IMR-90 (cell line): Measurements from ENCODE around the gene PAPLN. TPM values are rescaled to one million over a fixed set of nuclear protein-coding genes. Genes with fewer than 3 reads are reported as not detected.
A peak's percentile ranks its signal among the peaks of the same experiment; 100 is the strongest.

ENCODE experiments used
- ATAC-seq: fragments of 200-7000 bp; cut with Tn5 transposase; 2 replicates; pipeline ENCODE4 v1.9.1; 2020; ENCODE audit warnings: low read depth, mild to moderate bottlenecking, moderate library complexity
- BruUV-seq: library from RNA; stranded (reverse); fragments of 400-500 nt; replicated peaks from 2 replicates; lab custom pipeline; 2021; lab: Mats Ljungman, UMichigan
- CTCF ChIA-PET: fragments of 300-600 bp; formaldehyde crosslinking; extraction: SDS; loops from one replicate; lab custom pipeline; 2021; ENCODE audit warnings: antibody characterized with exemption; lab: Yijun Ruan, JAX
- POLR2A ChIA-PET: fragments of 300-600 bp; sonication (Branson Sonifier 250); formaldehyde crosslinking; loops from one replicate; lab custom pipeline; 2022; ENCODE audit warnings: antibody characterized with exemption; ENCODE audit not compliant: unreplicated experiment; lab: Charles Lee
- DNase-seq: peaks from one replicate; pipeline ENCODE4 v3.0.0; 2013
- H2AFZ ChIP-seq: replicated peaks from 2 replicates; pipeline ENCODE3; 2013; ENCODE audit warnings: low read length, mild to moderate bottlenecking; ENCODE audit not compliant: poor library complexity
- H2AK5ac ChIP-seq: 2 replicates; pipeline ENCODE4 v1.6.1; 2013; ENCODE audit warnings: low read depth, low read length, inconsistent platforms
- H2AK9ac ChIP-seq: replicated peaks from 2 replicates; pipeline ENCODE3; 2013; ENCODE audit warnings: mild to moderate bottlenecking, low read depth, low read length, moderate library complexity; ENCODE audit not compliant: poor library complexity
- H2BK120ac ChIP-seq: 2 replicates; pipeline ENCODE4 v1.6.1; 2013; ENCODE audit warnings: low read depth, low read length, inconsistent platforms
- H2BK15ac ChIP-seq: 3 replicates; pipeline ENCODE4 v1.6.1; 2013; ENCODE audit warnings: low read depth, low read length, inconsistent platforms
- H2BK20ac ChIP-seq: 2 replicates; pipeline ENCODE4 v1.6.1; 2013; ENCODE audit warnings: low read depth, mild to moderate bottlenecking, inconsistent platforms, low read length, moderate library complexity
- H2BK5ac ChIP-seq: 2 replicates; pipeline ENCODE4 v1.6.1; 2013; ENCODE audit warnings: mild to moderate bottlenecking, low read depth, low read length, inconsistent platforms; ENCODE audit not compliant: poor library complexity, severe bottlenecking
- H3K14ac ChIP-seq: replicated peaks from 2 replicates; pipeline ENCODE4 v1.6.1; 2013; ENCODE audit warnings: low read depth, low read length, inconsistent platforms
- H3K18ac ChIP-seq: 2 replicates; pipeline ENCODE4 v1.6.1; 2013; ENCODE audit warnings: low read depth, low read length, control low read depth
- H3K23ac ChIP-seq: 2 replicates; pipeline ENCODE4 v1.6.1; 2013; ENCODE audit warnings: low read depth, low read length, inconsistent platforms
- H3K27ac ChIP-seq: 2 replicates; pipeline ENCODE4 v1.5.1; 2013; ENCODE audit warnings: mild to moderate bottlenecking, control low read depth, low read length; ENCODE audit not compliant: insufficient read depth
- H3K27me3 ChIP-seq: 2 replicates; pipeline ENCODE4 v1.6.1; 2013; ENCODE audit warnings: low read length; ENCODE audit not compliant: control insufficient read depth, insufficient read depth
- H3K36me3 ChIP-seq: 2 replicates; pipeline ENCODE4 v1.6.1; 2013; ENCODE audit warnings: low read length, mixed read lengths; ENCODE audit not compliant: control insufficient read depth, insufficient read depth
- H3K4ac ChIP-seq: 2 replicates; pipeline ENCODE4 v1.6.1; 2013; ENCODE audit warnings: low read depth, low read length, inconsistent platforms
- H3K4me1 ChIP-seq: 2 replicates; pipeline ENCODE4 v1.6.1; 2013; ENCODE audit warnings: low read length, mixed read lengths; ENCODE audit not compliant: control insufficient read depth, insufficient read depth
- H3K4me2 ChIP-seq: 2 replicates; pipeline ENCODE4 v1.6.1; 2013; ENCODE audit warnings: low read depth, mild to moderate bottlenecking, control low read depth, low read length, moderate library complexity
- H3K4me3 ChIP-seq: 2 replicates; pipeline ENCODE4 v1.5.1; 2013; ENCODE audit warnings: low read depth, mild to moderate bottlenecking, control low read depth, low read length, moderate library complexity; ENCODE audit not compliant: insufficient read depth
- H3K56ac ChIP-seq: 2 replicates; pipeline ENCODE4 v1.6.1; 2013; ENCODE audit warnings: low read length, inconsistent platforms; ENCODE audit not compliant: insufficient read depth; ENCODE audit errors: extremely low read depth
- H3K79me1 ChIP-seq, 2 experiments: 2 replicates each; pipeline ENCODE4 v1.6.1; 2013; ENCODE audit warnings: low read length in 2 of 2, inconsistent platforms in 1 of 2, low read depth in 1 of 2
- H3K9ac ChIP-seq: 2 replicates; pipeline ENCODE4 v1.6.1; 2013; ENCODE audit warnings: low read depth, low read length, control low read depth
- H3K9me1 ChIP-seq: 2 replicates; pipeline ENCODE4 v1.6.1; 2013; ENCODE audit warnings: low read length, inconsistent platforms; ENCODE audit not compliant: insufficient read depth
- H3K9me3 ChIP-seq: 2 replicates; pipeline ENCODE4 v1.6.1; 2013; ENCODE audit warnings: low read length; ENCODE audit not compliant: control insufficient read depth, insufficient read depth
- H4K20me1 ChIP-seq: 2 replicates; pipeline ENCODE4 v1.6.1; 2013; ENCODE audit warnings: low read length, inconsistent platforms; ENCODE audit not compliant: insufficient read depth
- H4K5ac ChIP-seq: 2 replicates; pipeline ENCODE4 v1.6.1; 2013; ENCODE audit warnings: mild to moderate bottlenecking, low read depth, low read length, control low read depth
- H4K8ac ChIP-seq, 2 experiments: 2 replicates each; pipeline ENCODE4 v1.6.1; 2013; ENCODE audit warnings: low read depth in 2 of 2, low read length in 2 of 2, control low read depth in 1 of 2, inconsistent platforms in 1 of 2
- H4K91ac ChIP-seq: 2 replicates; pipeline ENCODE4 v1.6.1; 2013; ENCODE audit warnings: low read depth, low read length, inconsistent platforms; ENCODE audit not compliant: insufficient read depth
- CEBPB ChIP-seq: IDR thresholded peaks from 2 replicates; pipeline ENCODE4 v1.6.1; 2012; ENCODE audit warnings: low read depth, low read length, improper control_type of control experiment
- CTCF ChIP-seq: conservative IDR thresholded peaks from 2 replicates; pipeline ENCODE4 v1.5.1; 2012; ENCODE audit warnings: mild to moderate bottlenecking, low read depth, low read length, improper control_type of control experiment
- ELK1 ChIP-seq: fragments of 150-350 bp; IDR thresholded peaks from 2 replicates; pipeline ENCODE4 v1.6.1; 2016; ENCODE audit warnings: low read depth, mild to moderate bottlenecking, low read length, moderate library complexity, borderline replicate concordance
- FOS ChIP-seq: fragments of 150-350 bp; IDR thresholded peaks from 2 replicates; pipeline ENCODE4 v1.6.1; 2016; ENCODE audit warnings: low read depth, low read length
- MAZ ChIP-seq: IDR thresholded peaks from 2 replicates; pipeline ENCODE4 v1.6.1; 2012; ENCODE audit warnings: low read depth, mild to moderate bottlenecking, low read length, improper control_type of control experiment, moderate library complexity, borderline replicate concordance
- RAD21 ChIP-seq: IDR thresholded peaks from 2 replicates; pipeline ENCODE4 v1.6.1; 2012; ENCODE audit warnings: low read length, improper control_type of control experiment
- RCOR1 ChIP-seq: IDR thresholded peaks from 2 replicates; pipeline ENCODE4 v1.6.1; 2012; ENCODE audit warnings: mild to moderate bottlenecking, low read length, improper control_type of control experiment; ENCODE audit not compliant: insufficient replicate concordance
- RFX5 ChIP-seq: IDR thresholded peaks from 2 replicates; pipeline ENCODE4 v1.8.0; 2012; ENCODE audit warnings: low read depth, mild to moderate bottlenecking, low read length, moderate library complexity
- SMC3 ChIP-seq: fragments of 150-350 bp; IDR thresholded peaks from 2 replicates; pipeline ENCODE4 v1.6.1; 2016; ENCODE audit warnings: low read depth, mild to moderate bottlenecking, antibody characterized with exemption, low read length, moderate library complexity
- USF2 ChIP-seq: fragments of 150-350 bp; IDR thresholded peaks from 2 replicates; pipeline ENCODE4 v1.6.1; 2017; ENCODE audit warnings: mild to moderate bottlenecking, antibody characterized with exemption, low read length, low read depth
- WGBS, 2 experiments: methylation state at CpG; one replicate each; pipeline versions ENCODE4 v1.1.5 to v1.1.7; 2013; ENCODE audit warnings: missing lambda C conversion rate in 2 of 2; ENCODE audit not compliant: insufficient read length in 1 of 2; ENCODE audit errors: extremely low coverage in 2 of 2; 5-methylcytosine and 5-hydroxymethylcytosine counted together
- dilution Hi-C: fragments of 300-500 bp; cut with HindIII; formaldehyde crosslinking; loops from one replicate; pipeline ENCODE4 v1.14.3; 2018; ENCODE audit warnings: low sequenced_read_pairs; ENCODE audit not compliant: unreplicated experiment
- in situ Hi-C: fragments of 300-500 bp; cut with MboI; formaldehyde crosslinking; loops from 3 replicates; pipeline ENCODE4 v1.14.3; 2019; ENCODE audit warnings: low sequenced_read_pairs, inconsistent platforms, mixed read lengths
- intact Hi-C: fragments of 100-400 bp; cut with micrococcal nuclease; formaldehyde crosslinking; loops from 2 replicates; pipeline ENCODE4 v1.10.0; 2022
- polyA plus RNA-seq, 3 experiments: library from polyadenylated mRNA; depleted of rRNA; stranded (reverse); fragments of >200 nt; gene quantifications; 2 replicates each; pipeline ENCODE4 v1.2.3, GENCODE V29; 2012; ENCODE audit warnings: low replicate concordance in 1 of 3
- total RNA-seq: library from RNA; depleted of rRNA; stranded (reverse); fragments of >200 nt; gene quantifications from 2 replicates; pipeline ENCODE4 v1.2.3, GENCODE V29; 2012

Gene PAPLN
- total and polyA plus RNA-seq, 2 of the 4 experiments (the other 2 are of a cell fraction), result 0.36 to 1.2 TPM

- Histone ChIP-seq H2BK20ac (no peak overlapping the region), H3K9me1 (no peaks in the 10 kb centered on the region; the same call in 1 of the 2 replicates), H2BK15ac (no peak overlapping the region), H3K4me2 (no peak overlapping the region), H3K56ac (no peak overlapping the region), H3K23ac (no peak overlapping the region), H4K20me1 (no peaks in the 10 kb centered on the region; the same call in 1 of the 2 replicates), H3K36me3 (peaks cover 43% of the 10 kb centered on the region), H2AK9ac (no peak overlapping the region), H3K27me3 (no peaks in the 10 kb centered on the region), H3K18ac (no peak overlapping the region), H3K9me3 (peaks cover 2% of the 10 kb centered on the region; the same call in 1 of the 2 replicates), H4K8ac (no peak overlapping the region; a peak in 1 of 4 replicates), H3K27ac (no peak overlapping the region), H3K4me3 (no peak overlapping the region), H3K9ac (no peak overlapping the region), H4K91ac (no peak overlapping the region), H3K14ac (peak overlapping the region; percentile 37; the same call in 1 of the 2 replicates), H4K5ac (no peak overlapping the region), H3K79me1 (peaks cover 0 to 9% of the 10 kb centered on the region in 2 experiments; a peak in 1 of 4 replicates), H2BK5ac (no peak overlapping the region), H3K4me1 (peaks cover 4% of the 10 kb centered on the region), H3K4ac (no peak overlapping the region), H2BK120ac (no peak overlapping the region), H2AFZ (no peak overlapping the region), H2AK5ac (no peak overlapping the region)
- in situ Hi-C loops (no loop called here), intact Hi-C loops (no loop called here), dilution Hi-C loops (no loop called here)
- ChIA-PET CTCF (no interaction called here), POLR2A (no interaction called here)
- DNase-seq (no peak), ATAC-seq (no peak)
- no peak for TF ChIP-seq RFX5
- TF ChIP-seq MAZ, result no peak
- TF ChIP-seq CEBPB, result no peak
- no peak for TF ChIP-seq RAD21
- no peak for TF ChIP-seq USF2
- TF ChIP-seq ELK1, result no peak
- TF ChIP-seq FOS, result no peak
- no peak for TF ChIP-seq CTCF
- no peak for TF ChIP-seq RCOR1
- TF ChIP-seq SMC3, result no peak
- no CpG with 5 or more reads among the region's 7 CpGs for WGBS, 2 experiments
- BruUV-seq, result no TSS peak
Measured at GRCh38 chr14:73211251-73212040, 25.9 kb upstream of the PAPLN start.
